ENCODE measurements around the gene ZNF484.

ZNF484 gene

GRCh38 chr9:92795598-92796336 lies 82.1 kb downstream of the ZNF484 start:
- Histone ChIP-seq H3K9me3 (ENCODE audit: control insufficient read depth, low read length) (no peaks in the 10 kb centered on the region), H3K27ac (ENCODE audit: insufficient read depth, low read length, poor library complexity, severe bottlenecking) (no peak overlapping the region), H3K36me3 (ENCODE audit: control insufficient read depth, insufficient read depth, low read length) (no peaks in the 10 kb centered on the region), H3K4me1 (ENCODE audit: control insufficient read depth, insufficient read depth, low read length, poor library complexity, severe bottlenecking) (peaks cover 3% of the 10 kb centered on the region), H3K27me3 (replicated peaks; ENCODE audit: control insufficient read depth, insufficient read depth, low read length, poor library complexity, severe bottlenecking) (no peaks in the 10 kb centered on the region), H3K4me3 (ENCODE audit: insufficient read depth, low read depth, low read length, poor library complexity, severe bottlenecking) (no peak overlapping the region)
- no peak for DNase-seq
